HepG2 (cell line): ENCODE data around the gene FGF14. TPM values are rescaled to one million over a fixed set of nuclear protein-coding genes. Genes with fewer than 3 reads are reported as not detected.

Experiments used
- ATAC-seq: fragments of 200-7000 bp; cut with Tn5 transposase; 3 replicates; pipeline ENCODE4 v1.9.1; 2020; ENCODE audit warnings: mild to moderate bottlenecking, moderate library complexity
- BruUV-seq: library from RNA; stranded (reverse); fragments of 400-500 nt; replicated peaks from 2 replicates; lab custom pipeline; 2021; lab: Mats Ljungman, UMichigan
- CTCF ChIA-PET: fragments of 300-600 bp; formaldehyde crosslinking; extraction: SDS; loops from one replicate; lab custom pipeline; 2021; ENCODE audit warnings: low total read pairs, inconsistent platforms, low intra/inter-chr PET ratio; lab: Yijun Ruan, JAX
- POLR2A ChIA-PET: fragments of 350-600 bp; sonication (Branson Sonifier 250); formaldehyde crosslinking; loops from one replicate; lab custom pipeline; 2020; ENCODE audit warnings: antibody characterized with exemption, inconsistent platforms; lab: Yijun Ruan, JAX
- DNase-seq: peaks from one replicate; pipeline ENCODE4 v3.0.0-alpha.2; 2015; ENCODE audit warnings: low spot score
- FAIRE-seq: peaks from 3 replicates; lab custom pipeline; 2011; peaks lifted over from hg19 to GRCh38; lab: Jason Lieb, UNC
- H2AFZ ChIP-seq: one replicate; pipeline ENCODE4 v1.6.1; 2011; ENCODE audit warnings: low read length, inconsistent platforms
- H3K27ac ChIP-seq: fragments of 300-600 bp; 3 replicates; pipeline ENCODE4 v1.8.0; 2011; ENCODE audit warnings: mixed run types, mild to moderate bottlenecking, mixed read lengths, low read length, inconsistent platforms; ENCODE audit not compliant: insufficient read depth; ENCODE audit errors: extremely low read length
- H3K27me3 ChIP-seq, 2 experiments: fragments of 200-600 bp in 1 of 2; 2 replicates in 1 of 2; 3 replicates in 1 of 2; pipeline versions ENCODE4 v1.6.0 to v1.8.0; 2011; ENCODE audit warnings: low read length in 2 of 2, mild to moderate bottlenecking in 2 of 2, moderate library complexity in 2 of 2, inconsistent platforms in 1 of 2; ENCODE audit not compliant: insufficient read depth in 2 of 2, control insufficient read depth in 1 of 2
- H3K36me3 ChIP-seq, 2 experiments: fragments of 200-600 bp in 1 of 2; replicated peaks in 1 of 2; 2 replicates in 1 of 2; 3 replicates in 1 of 2; pipeline versions ENCODE4 v1.5.1 to v1.8.0; 2011; ENCODE audit warnings: low read length in 2 of 2, inconsistent platforms in 1 of 2; ENCODE audit not compliant: insufficient read depth in 2 of 2, control insufficient read depth in 1 of 2
- H3K4me1 ChIP-seq: 2 replicates; pipeline ENCODE4 v1.5.1; 2012; ENCODE audit warnings: low read length, inconsistent platforms; ENCODE audit not compliant: insufficient read depth
- H3K4me2 ChIP-seq: 2 replicates; pipeline ENCODE4 v1.6.0; 2011; ENCODE audit warnings: low read depth, low read length, inconsistent platforms
- H3K4me3 ChIP-seq, 3 experiments: fragments of 200-600 bp in 1 of 3; sonication (generic), shearing (Covaris generic) in 1 of 3; replicated peaks in 1 of 3; 2 replicates each; pipeline ENCODE4 v1.5.1; 2011 to 2016; ENCODE audit warnings: low read length in 3 of 3, inconsistent platforms in 2 of 3, low read depth in 2 of 3, mild to moderate bottlenecking in 2 of 3, control low read depth in 1 of 3, mixed read lengths in 1 of 3; ENCODE audit not compliant: insufficient read depth in 1 of 3
- H3K79me2 ChIP-seq: one replicate; pipeline ENCODE4 v1.6.1; 2011; ENCODE audit warnings: low read length, inconsistent platforms; ENCODE audit not compliant: insufficient read depth
- H3K9ac ChIP-seq: 2 replicates; pipeline ENCODE4 v1.6.0; 2011; ENCODE audit warnings: mild to moderate bottlenecking, low read depth, low read length, inconsistent platforms; ENCODE audit not compliant: insufficient read depth
- H3K9me3 ChIP-seq: 2 replicates; pipeline ENCODE4 v1.5.1; 2012; ENCODE audit warnings: mild to moderate bottlenecking, low read length
- H4K20me1 ChIP-seq: 2 replicates; pipeline ENCODE4 v1.6.0; 2011; ENCODE audit warnings: inconsistent platforms, mild to moderate bottlenecking, low read length, moderate library complexity; ENCODE audit not compliant: insufficient read depth
- ATM ChIP-seq: fragments of 450-650 bp; IDR thresholded peaks from 2 replicates; pipeline ENCODE4 v1.7.1; 2017; ENCODE audit warnings: mild to moderate bottlenecking, borderline replicate concordance
- NR2C2 ChIP-seq: sonication (generic); formaldehyde crosslinking; IDR thresholded peaks from 2 replicates; pipeline ENCODE4 v1.4.0; 2020; ENCODE audit warnings: missing genetic modification reagents, mild to moderate bottlenecking, moderate library complexity, borderline replicate concordance
- PHF20 ChIP-seq: sonication (generic); formaldehyde crosslinking; IDR thresholded peaks from 2 replicates; pipeline ENCODE4 v1.5.0; 2020; ENCODE audit warnings: mild to moderate bottlenecking, missing genetic modification reagents
- PITX1 ChIP-seq: sonication (generic); formaldehyde crosslinking; IDR thresholded peaks from 2 replicates; pipeline ENCODE4 v1.5.1; 2020; ENCODE audit warnings: mild to moderate bottlenecking, missing genetic modification reagents
- RFX3 ChIP-seq: IDR thresholded peaks from 2 replicates; pipeline ENCODE4 v1.6.1; 2016; ENCODE audit warnings: missing biosample characterization, missing genetic modification reagents
- SIN3B ChIP-seq: fragments of 150-350 bp; IDR thresholded peaks from 2 replicates; pipeline ENCODE4 v1.6.1; 2014; ENCODE audit warnings: low read length
- SMARCE1 ChIP-seq: fragments of 450-650 bp; IDR thresholded peaks from 2 replicates; pipeline ENCODE4 v1.6.1; 2017; ENCODE audit warnings: borderline replicate concordance
- TEAD2 ChIP-seq: sonication (generic); formaldehyde crosslinking; IDR thresholded peaks from 2 replicates; pipeline ENCODE4 v1.9.0; 2021; ENCODE audit warnings: missing genetic modification reagents
- ZNF550 ChIP-seq: sonication (generic); formaldehyde crosslinking; IDR thresholded peaks from 2 replicates; pipeline ENCODE4 v1.4.0; 2020; ENCODE audit warnings: mild to moderate bottlenecking, missing genetic modification reagents, borderline replicate concordance
- ZNF552 ChIP-seq: sonication (generic); formaldehyde crosslinking; IDR thresholded peaks from 2 replicates; pipeline ENCODE4 v1.9.0; 2022; ENCODE audit warnings: missing genetic modification reagents, mild to moderate bottlenecking, borderline replicate concordance
- ZNF589 ChIP-seq: sonication (generic); formaldehyde crosslinking; conservative IDR thresholded peaks from 2 replicates; pipeline ENCODE4 v1.8.0; 2022; ENCODE audit warnings: mild to moderate bottlenecking, moderate library complexity, missing genetic modification reagents
- ZNF709 ChIP-seq: sonication (generic); formaldehyde crosslinking; IDR thresholded peaks from 2 replicates; pipeline ENCODE4 v1.5.0; 2020; ENCODE audit warnings: mild to moderate bottlenecking, missing genetic modification reagents
- ZNF720 ChIP-seq: sonication (generic); formaldehyde crosslinking; IDR thresholded peaks from 2 replicates; pipeline ENCODE4 v1.4.0; 2020; ENCODE audit warnings: missing genetic modification reagents
- ZNF782 ChIP-seq: sonication (generic); formaldehyde crosslinking; IDR thresholded peaks from 2 replicates; pipeline ENCODE4 v1.4.0; 2020; ENCODE audit warnings: missing genetic modification reagents, mild to moderate bottlenecking, borderline replicate concordance
- WGBS: methylation state at CpG from one replicate; pipeline ENCODE4 v1.1.6; 2017; ENCODE audit warnings: low lambda C conversion rate; 5-methylcytosine and 5-hydroxymethylcytosine counted together
- in situ Hi-C: cut with HindIII; loops from 2 replicates; pipeline ENCODE4 v1.10.0; 2017; ENCODE audit warnings: low pct_unique_long_range_greater_than_20kb; ENCODE audit not compliant: extremely low pct_ligation_motif_present
- intact Hi-C: fragments of 100-400 bp; cut with micrococcal nuclease; formaldehyde crosslinking; loops from one replicate; pipeline ENCODE4 v1.10.0; 2022; ENCODE audit not compliant: unreplicated experiment
- polyA plus RNA-seq, 8 experiments: library from polyadenylated mRNA; depleted of rRNA in 3 of 8; stranded (reverse) in 7 of 8; unstranded in 1 of 8; fragments of >200 nt; fragmentation: Illumina TruSeq in 4 of 8; extraction: Trizol in 4 of 8; gene quantifications; 2 replicates each; pipeline versions ENCODE4 v1.2.1 to v1.2.3, GENCODE V29; 2011 to 2016; ENCODE audit warnings: low read depth in 4 of 8, missing spikeins in 1 of 8, mixed read lengths in 1 of 8; ENCODE audit not compliant: insufficient read depth in 1 of 8
- total RNA-seq, 5 experiments: library from RNA; depleted of rRNA; stranded (reverse); fragments of >200 nt; fragmentation: Illumina TruSeq; extraction: Trizol; gene quantifications; 2 replicates each; pipeline ENCODE4 v1.2.3, GENCODE V29; 2016; ENCODE audit warnings: low read depth in 1 of 5
- TF ChIP-seq, protein P1 (sequence below): sonication (generic); formaldehyde crosslinking; IDR thresholded peaks from 2 replicates; pipeline ENCODE4 v1.4.0; 2020; ENCODE audit warnings: low read depth, mild to moderate bottlenecking, missing genetic modification reagents

The FGF14 gene
- total and polyA plus RNA-seq, 2 of the 13 experiments (the other 11 are each of a cell fraction or from before 2014, with no cell fraction given): not detected

DNA sequence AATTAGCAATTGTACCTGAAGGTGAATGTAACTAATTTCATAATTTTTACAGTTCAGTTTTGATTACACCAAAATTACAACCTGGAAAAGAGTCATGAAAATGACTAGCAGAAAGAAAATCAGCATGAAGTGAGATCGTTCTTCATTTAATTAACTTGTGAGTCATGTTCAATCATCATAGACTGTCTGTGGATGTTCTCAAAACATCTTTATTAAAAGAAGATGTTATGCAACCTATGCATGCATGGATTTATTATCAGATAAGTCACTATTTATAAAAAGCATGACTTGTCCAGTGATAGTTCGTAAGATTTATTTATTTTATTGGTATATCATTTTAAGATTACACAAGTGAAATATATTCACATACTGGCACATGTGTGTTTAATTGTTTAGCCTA, 703.4 kb downstream of the FGF14 start:
- no peaks in the 10 kb centered on the region for H3K36me3 ChIP-seq
- intact Hi-C loops (no loop called here), in situ Hi-C loops (no loop called here)
- no peaks in the 10 kb centered on the region for H3K4me1 ChIP-seq
- ChIA-PET POLR2A (no interaction called here), CTCF (no interaction called here)
- no peak overlapping the region for H3K9ac ChIP-seq
- H3K4me2 ChIP-seq: no peak overlapping the region
- H3K79me2 ChIP-seq: no peaks in the 10 kb centered on the region
- no peaks in the 10 kb centered on the region for H3K27me3 ChIP-seq
- FAIRE-seq (no peak), ATAC-seq (no peak), DNase-seq (no peak)
- TF ChIP-seq NR2C2 (CRISPR knock-in tag): no peak
- no peak for TF ChIP-seq TEAD2 (CRISPR knock-in tag)
- no peak for TF ChIP-seq SMARCE1
- no peak for TF ChIP-seq PITX1
- no peak for TF ChIP-seq ZNF720 (CRISPR knock-in tag)
- TF ChIP-seq, protein P1, sequence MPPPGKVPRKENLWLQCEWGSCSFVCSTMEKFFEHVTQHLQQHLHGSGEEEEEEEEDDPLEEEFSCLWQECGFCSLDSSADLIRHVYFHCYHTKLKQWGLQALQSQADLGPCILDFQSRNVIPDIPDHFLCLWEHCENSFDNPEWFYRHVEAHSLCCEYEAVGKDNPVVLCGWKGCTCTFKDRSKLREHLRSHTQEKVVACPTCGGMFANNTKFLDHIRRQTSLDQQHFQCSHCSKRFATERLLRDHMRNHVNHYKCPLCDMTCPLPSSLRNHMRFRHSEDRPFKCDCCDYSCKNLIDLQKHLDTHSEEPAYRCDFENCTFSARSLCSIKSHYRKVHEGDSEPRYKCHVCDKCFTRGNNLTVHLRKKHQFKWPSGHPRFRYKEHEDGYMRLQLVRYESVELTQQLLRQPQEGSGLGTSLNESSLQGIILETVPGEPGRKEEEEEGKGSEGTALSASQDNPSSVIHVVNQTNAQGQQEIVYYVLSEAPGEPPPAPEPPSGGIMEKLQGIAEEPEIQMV (CRISPR knock-in tag): no peak
- TF ChIP-seq ZNF550 (CRISPR knock-in tag): no peak
- no peak for TF ChIP-seq ZNF709
- TF ChIP-seq ZNF552 (CRISPR knock-in tag): no peak
- TF ChIP-seq ZNF782 (CRISPR knock-in tag): no peak
- TF ChIP-seq PHF20 (CRISPR knock-in tag): no peak
- no peak for TF ChIP-seq RFX3 (CRISPR knock-in tag)
- no peak for TF ChIP-seq ATM
- no peak for TF ChIP-seq SIN3B
- no peak for TF ChIP-seq ZNF589
- no peak overlapping the region for H3K27ac ChIP-seq
- no peak overlapping the region for H3K4me3 ChIP-seq
- no peaks in the 10 kb centered on the region for H4K20me1 ChIP-seq
- WGBS: 0% methylated on average over 2 of the region's 2 CpGs
- no peak overlapping the region for H2AFZ ChIP-seq
- BruUV-seq: no TSS peak
- no peaks in the 10 kb centered on the region for H3K9me3 ChIP-seq
